HPDE6-E6E7 (cell line): ENCODE data around the gene SGK1.

Source experiments
- DNase-seq: peaks from one replicate; pipeline ENCODE4 v3.0.0; 2011; ENCODE audit warnings: missing footprints; ENCODE audit errors: extremely low spot score

SGK1 gene

DNA sequence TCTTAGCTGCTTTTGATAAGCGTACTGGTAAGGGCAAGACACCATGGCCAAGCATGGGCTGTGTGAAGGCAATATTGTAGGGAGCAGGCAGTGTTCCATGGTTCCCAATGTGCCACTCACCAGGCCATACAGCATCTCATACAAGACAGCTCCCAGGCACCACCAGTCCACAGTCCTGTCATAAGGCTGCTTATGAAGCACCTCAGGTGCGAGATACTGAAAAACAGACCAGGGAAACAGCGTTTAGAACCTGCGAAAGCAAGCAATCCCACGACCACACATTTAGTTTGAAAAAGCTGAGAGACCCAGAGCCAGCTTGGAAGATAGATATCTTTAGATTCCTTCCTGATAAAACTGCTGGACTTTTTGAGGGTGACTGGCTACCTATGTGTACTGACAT, 146.4 kb downstream of the SGK1 start:
- no peak for DNase-seq

- no peak for DNase-seq
Observed at GRCh38 chr6:134170844-134171243, 147.1 kb downstream of the SGK1 start.

DNA sequence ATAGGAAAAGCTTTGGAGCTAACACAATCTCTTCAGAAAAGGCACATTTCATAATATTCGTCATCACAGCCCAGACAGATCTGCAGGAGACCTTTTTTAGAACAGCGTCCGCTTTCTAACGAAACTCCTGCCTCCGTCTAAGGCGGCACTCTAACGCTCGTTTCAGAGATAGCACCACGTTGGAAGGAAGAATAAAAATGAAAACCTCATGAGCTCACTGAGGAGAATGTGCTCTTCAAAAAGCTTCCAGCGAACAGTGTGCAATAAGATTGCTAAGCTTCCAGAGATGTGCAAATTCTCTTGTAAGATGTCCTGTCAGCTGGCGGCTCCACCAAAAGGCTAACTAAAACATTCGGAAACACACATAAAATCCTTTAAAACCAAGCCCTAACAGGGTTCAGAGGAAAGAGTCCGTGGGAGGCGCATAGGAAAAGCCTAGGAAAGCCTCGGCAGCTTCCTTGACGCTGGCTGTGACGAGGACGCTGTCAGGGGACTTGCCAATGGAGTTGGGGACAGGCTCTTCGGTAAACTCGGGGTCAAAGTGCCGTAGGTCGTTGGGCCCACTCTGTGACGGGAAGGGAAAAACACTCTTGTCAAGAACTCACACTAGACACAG, 147.9 kb downstream of the SGK1 start:
- DNase-seq: no peak

DNA sequence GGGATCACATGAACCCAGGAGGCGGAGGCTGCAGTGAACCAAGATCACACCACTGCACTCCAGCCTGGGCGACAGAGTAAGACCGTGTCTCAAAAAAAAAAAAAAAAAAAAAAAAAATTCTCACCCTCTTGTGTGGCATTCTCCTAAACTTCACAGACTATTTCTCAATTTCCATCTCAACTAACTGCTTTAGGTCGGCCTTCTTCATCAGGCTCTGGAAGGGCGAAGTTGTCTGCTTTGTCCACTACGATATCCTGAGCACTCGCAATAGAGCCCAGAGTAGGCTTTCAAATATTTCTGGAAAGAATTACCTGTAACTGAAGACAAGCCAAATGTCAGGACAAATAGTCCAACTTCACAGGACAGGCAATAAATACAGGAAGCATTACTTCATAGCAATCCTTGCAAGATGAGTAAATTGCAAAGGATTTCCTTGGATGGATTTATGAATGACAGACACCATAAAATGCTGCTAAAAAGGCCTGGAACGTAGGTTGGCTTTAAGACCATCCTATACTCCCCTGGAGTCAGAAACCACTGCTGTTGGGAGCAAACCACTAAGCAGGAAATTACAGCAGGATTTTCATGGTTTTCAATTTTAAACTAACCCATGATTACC, 149.2 kb downstream of the SGK1 start:
- no peak for DNase-seq

DNA sequence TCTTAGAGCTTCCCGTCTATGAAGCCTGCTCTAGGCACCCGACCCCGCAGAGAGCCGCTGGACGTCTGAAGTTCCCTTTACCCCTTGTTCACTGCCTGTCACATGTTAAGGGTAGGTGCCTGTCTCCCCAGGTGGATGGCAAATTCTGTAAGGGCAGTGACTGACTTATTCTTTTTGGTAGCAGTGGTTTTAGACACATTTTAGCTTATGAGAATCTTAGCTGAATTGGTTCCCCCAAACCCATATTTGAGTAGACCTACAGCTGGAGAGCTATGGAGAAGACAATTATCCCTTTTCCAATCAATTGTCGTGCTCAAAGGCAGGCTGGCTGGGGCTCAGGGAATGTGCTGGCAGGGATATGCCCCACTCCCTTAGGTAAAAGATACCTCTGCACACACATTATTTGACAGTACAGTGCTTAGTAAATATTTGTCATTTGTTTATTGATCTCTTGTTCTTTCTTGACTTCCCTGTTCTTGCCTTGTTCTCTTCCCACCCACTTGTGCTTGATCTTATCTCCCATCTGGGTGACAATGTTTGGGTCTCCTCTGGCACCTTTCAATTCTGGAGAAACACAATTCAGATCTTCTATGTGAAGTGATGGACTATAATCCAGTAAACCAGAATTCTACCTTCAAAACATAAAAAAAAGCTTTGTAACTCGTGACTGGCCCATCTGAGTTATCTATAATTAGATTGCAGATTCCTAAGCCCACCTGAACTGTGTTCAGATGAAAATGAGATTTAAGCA, 151.2 kb downstream of the SGK1 start:
- no peak for DNase-seq

DNA sequence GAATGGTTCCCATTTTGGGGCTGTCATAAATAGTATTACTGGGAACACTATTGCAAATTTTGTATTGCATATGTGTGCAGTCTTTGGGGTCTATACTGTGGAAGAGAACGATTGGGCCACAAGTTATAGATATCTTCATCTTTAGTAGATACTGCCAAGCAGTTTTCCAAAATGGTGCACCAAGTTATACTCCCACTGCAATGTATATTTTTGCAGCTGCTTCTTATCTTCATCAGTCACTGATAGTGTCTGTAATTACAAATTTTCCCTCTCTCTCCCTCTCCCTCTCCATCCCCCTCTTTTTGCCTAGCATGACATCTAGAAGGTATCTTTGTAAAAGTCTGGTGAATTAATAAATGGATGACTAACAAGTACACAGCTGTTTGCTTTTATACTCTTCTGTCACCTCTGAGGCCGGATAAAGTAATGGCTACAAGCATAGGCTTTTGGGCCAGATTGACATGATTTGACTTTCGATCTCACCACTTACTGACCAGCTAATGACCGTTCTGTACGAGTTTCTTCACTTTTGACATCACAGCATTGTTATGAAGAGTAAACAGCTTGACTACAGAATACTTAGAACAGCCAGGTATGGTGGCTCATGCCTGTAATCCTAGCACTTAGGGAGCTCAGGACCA, 152.2 kb downstream of the SGK1 start:
- DNase-seq: no peak

DNA sequence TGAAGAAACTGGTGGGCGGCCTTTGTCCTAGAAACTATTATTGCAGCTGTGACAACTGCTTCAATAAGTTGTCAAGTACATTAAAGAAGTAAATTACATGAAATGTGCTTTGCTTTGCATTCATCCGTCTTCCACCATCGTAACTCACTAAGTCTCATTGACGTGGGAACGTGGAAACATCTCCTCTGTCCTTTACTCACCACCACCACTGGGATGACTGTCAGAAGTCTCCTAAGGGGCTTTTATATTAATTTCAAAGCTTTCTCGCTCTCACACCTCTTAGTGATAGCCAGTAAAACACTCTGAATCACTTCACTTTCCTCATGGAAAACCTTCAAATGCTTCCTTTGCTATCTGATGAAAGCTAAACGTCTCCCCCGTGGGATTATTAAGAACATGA, 153.6 kb downstream of the SGK1 start:
- no peak for DNase-seq

DNA sequence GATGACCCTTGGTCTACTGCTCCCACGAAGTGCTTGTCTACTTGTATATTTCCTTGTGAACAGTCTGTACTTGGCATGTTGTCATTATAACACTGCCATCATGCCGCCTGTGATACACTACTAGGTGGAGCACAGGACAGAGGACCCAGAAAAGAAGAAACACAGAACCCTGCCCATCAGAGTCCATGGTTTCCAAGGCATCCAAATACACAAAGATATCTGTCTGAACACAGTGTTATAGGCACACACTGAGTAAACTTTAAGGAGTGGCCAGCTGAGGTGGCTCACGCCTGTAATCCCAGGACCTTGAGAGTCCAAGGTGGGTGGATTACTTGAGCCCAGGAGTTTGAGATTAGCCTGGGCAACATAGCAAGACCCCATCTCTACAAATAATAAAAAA, 155.0 kb downstream of the SGK1 start:
- DNase-seq: no peak

GRCh38 chr6:134161041-134161440, 156.9 kb downstream of the SGK1 start:
- DNase-seq: no peak

DNA sequence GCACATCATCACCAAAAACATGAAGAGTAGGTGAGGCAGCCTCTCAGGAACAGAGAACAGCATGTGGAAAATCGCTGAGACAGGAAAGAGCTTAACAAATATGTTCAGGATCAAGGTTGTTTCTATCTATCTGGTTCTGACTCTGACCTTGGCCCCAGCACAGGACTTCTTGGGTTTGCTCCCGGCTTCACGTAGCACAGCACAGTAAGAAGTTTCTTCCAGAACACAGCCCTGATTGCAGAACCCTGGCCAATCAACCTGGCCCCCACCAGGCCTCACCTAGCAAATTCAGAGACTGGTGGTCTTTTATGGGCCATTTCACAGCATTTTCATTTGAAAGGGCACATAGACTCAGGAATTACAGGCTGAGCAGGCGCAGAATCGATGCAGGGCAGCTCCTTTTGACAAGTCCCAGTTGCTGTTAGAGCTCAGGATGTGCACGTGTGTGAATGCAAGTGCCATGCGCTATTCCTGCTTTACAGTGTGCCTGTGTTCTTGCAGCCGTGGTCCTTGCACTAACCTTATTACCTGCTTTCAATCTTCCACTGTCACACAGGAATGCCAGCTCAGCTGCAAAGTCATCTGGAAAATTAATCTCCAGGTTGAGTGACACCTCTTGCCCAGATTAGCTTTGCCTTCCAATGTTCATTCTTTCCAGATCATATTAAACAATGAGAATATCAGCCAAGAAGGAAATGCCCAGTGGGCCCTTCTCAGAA, 165.0 kb downstream of the SGK1 start:
- no peak for DNase-seq

DNA sequence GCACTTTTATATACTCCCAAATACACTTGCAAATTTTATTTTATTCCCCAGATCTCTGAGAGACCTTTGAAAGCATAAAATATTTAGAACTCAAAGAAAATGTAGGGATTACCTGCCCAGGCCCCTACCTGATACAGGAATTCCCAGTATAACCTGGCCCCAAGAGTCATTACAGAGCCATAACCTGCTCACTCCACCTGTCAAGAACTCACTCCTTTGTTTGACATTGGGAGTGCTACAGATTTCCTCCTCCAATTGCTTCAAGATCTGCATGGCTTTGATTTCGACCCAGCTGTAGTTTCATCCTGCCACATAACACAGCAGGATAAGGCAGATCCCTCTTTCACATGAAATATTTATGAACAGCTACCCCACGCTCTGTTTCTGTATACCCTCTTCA, 169.3 kb downstream of the SGK1 start:
- DNase-seq: no peak

- no peak for DNase-seq
Observed at GRCh38 chr6:134147034-134147533, 170.8 kb downstream of the SGK1 start.

- DNase-seq: no peak
Observed at GRCh38 chr6:134146268-134147033, 171.5 kb downstream of the SGK1 start.

GRCh38 chr6:134145786-134146185, 172.1 kb downstream of the SGK1 start:
- DNase-seq: no peak

- no peak for DNase-seq
Observed at GRCh38 chr6:134138226-134138975, 179.5 kb downstream of the SGK1 start.

DNA sequence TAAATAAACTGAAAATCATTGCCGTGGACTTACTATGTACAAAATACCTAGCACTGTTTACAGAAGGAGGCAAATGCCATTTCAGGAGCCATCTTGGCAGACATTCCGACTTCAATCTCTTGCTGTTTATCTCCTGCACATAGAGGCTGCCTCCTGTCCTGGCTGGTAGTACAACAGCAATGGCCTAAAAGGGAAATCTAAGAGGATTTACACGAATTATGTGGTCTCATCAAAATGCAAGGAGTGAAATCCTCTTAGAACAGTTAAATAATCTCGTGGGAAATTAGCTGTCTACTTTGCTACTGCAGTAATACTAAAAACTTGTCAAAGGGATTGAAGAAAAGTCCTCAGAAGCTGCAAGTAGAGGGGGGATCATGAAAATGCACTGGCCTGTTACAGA, 183.3 kb downstream of the SGK1 start:
- no peak for DNase-seq

DNA sequence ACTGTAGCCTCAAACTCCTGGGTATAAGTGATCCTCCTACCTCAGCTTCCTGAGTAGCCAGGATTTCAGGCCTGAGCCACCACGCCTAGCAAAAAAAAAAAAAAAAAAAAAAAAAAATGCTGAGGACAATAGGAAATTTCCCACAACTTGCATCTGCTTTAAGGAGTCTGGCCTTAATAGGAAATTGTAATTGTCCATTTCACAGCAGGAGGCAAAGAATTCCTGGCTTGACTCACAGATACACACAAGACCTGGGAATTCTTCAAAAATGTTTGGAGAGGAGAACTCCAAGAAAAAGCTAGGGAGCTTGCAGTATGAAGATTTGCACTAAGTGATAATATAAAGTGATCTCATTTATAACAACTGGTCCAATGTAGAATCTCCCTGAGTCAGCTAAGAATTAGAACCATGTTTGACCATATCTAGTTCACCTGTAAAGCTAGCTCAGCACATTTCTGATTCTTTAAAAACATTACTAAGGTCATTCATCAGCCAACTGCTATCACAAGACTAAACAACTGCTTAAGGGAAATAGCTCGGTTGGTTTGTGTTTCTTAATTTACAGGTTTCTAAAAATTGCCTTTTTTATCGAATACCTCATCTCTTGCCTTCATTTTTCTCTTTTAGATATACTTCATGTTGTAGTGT, 185.3 kb downstream of the SGK1 start:
- DNase-seq: no peak

DNA sequence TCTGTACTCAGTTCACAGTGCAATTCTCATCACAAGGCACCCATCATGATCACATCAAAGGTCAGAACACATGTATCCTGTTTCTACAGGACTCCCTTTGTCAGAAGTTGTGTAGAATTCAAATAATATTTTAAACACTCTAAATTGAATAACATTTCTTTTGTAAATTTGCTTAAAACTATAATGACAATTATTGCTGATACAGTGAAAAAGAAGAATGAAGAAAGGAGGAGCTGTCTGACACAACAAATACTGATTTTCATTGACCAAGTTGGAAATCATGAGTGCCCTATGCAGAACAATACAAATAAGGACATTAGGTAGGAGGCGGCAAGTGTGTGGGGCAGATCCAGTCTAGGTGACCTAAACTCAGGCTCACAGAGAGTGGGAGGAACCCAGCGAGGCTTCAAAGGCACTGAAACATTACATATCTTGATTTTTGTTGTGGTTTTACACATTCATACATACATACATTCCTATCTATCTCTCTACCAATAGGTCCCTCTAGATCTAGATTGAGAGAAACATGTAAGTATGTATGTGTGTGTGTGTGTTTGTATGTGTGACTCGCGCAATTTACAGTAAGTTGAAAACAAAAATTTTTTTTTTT, 186.3 kb downstream of the SGK1 start:
- DNase-seq: no peak

DNA sequence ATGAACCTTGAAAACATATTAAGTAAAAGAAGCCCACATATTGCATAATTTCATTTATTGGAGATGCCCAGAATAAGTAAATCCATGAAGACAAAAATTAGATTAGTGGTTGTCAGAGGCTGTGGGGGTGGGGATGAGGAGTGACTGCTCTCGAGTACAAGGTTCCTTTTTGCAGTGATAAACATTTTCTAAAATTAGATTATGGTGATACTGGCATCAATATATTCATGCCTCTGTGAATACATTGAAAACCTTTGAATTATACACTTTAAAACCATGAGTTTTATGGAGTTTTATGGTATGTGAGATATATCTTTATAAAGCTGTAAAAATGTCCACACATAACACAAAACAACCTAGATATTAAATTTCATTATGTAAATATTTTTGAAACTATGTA, 189.8 kb downstream of the SGK1 start:
- DNase-seq: no peak
